NCI-H345 treated with DMSO at 0.1 percent for 48 hours (cell line): ENCODE measurements around the gene ITPR1.

Experiments used
- DNase-seq: peaks from one replicate; lab custom pipeline; 2025; ENCODE audit not compliant: unreplicated experiment; lab: John Stamatoyannopoulos, UW

The ITPR1 gene

GRCh38 chr3:4877173-4877787 lies 384.1 kb downstream of the ITPR1 start:
- no peak for DNase-seq

GRCh38 chr3:4880850-4881249 lies 387.7 kb downstream of the ITPR1 start:
- no peak for DNase-seq

DNA sequence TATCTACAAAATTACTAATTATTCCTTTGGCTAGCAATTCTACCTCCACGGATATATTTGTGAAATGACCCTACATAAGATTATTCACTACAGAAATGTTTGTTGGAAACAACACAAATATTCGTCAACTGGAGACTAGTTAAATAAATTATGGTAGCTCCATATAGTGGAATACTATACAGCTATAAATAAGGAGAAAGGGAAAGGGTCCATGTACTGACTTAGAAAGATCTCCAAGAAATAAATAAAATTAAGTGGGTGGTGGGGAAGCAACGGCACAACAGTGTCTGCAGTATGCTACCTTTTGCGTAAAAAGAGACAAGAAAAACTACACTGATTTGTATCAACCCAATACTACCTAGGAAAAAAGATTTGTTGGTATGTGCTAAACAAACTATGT lies 389.4 kb downstream of the ITPR1 start:
- DNase-seq = no peak

- DNase-seq = no peak
Observed at GRCh38 chr3:4883011-4883410, 389.9 kb downstream of the ITPR1 start.

GRCh38 chr3:4884888-4885287 lies 391.7 kb downstream of the ITPR1 start:
- DNase-seq = no peak

DNA sequence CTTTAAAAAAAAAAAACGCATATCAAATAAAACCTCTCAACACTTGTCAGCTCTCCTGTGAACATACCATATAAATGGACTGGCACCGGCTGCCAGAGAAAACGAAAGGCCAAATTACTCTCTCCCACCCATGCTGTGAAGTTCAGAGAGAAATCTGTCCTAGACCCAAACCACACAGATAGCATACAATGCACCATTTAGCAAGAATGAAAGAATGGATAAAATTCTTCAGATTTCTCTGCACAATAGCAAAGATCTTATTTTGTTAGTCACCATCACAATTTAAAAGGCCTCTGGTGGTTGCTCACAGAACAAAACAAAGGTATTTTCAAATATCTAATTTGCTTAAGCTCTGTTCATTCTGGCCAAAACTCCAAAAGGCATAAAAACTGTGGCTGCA lies 392.2 kb downstream of the ITPR1 start:
- DNase-seq = no peak

DNA sequence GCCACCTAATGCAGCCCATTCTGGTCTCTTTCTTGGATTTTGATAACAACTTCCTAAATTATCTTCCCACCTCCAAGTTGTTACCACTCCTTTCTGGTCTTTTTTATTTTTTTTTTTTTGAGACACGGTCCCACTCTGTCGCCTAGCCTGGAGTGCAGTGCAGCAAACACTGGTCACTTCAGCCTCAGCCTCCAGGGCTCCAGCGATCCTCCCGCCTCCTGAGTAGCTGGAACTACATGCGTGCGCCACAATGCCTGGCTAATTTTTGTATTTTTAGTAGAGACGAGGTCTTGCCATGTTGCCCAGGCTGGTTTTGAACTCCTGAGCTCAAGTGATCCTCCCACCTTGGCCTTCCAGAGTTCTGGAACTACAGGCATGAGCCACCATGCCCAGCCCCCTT lies 393.3 kb downstream of the ITPR1 start:
- DNase-seq = no peak

GRCh38 chr3:4887177-4887576 lies 394.0 kb downstream of the ITPR1 start:
- no peak for DNase-seq

- no peak for DNase-seq
Observed at GRCh38 chr3:4888913-4889846, 396.0 kb downstream of the ITPR1 start.

GRCh38 chr3:4889896-4890295 lies 396.7 kb downstream of the ITPR1 start:
- no peak for DNase-seq

DNA sequence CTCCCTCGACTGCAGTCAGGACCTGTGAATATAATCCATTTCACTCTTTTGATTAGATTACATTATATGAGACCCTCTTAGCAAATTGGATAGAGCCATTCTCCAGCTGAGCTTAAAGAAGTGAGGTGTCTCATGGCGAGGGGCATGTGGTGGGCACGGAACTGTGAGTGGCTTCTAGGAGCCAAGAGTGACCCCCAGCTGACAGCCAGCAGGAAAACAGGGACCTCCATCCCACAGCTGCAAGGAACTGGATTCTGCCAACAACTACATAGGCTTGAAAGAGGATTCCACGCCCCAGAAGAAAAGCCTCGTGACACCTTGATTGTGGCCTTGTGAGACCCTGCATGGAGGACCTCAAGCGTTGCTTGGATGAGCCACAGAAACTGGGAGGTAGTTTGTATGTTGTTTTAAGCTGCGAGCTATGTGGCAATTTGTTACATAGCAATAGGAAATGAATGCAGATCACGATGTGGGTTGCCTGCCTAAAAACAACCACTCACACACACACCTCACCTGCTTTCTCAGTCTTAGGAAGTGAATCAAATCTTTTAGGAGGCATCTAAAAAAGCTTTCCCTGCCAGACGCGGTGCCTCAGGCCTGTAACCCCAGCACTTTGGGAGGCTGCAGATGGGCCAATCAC lies 401.9 kb downstream of the ITPR1 start:
- no peak for DNase-seq

GRCh38 chr3:4895838-4896237 lies 402.7 kb downstream of the ITPR1 start:
- DNase-seq = no peak
